Kidney (tissue), 22 donors: ENCODE results near the gene TENM4. TPM values are rescaled to one million over a fixed set of nuclear protein-coding genes. Genes with fewer than 3 reads are reported as not detected.

Source experiments
- DNase-seq, 5 donors: peaks; one replicate each; pipeline ENCODE4 v3.0.0-alpha.2; 2013 to 2020
- FAIRE-seq: peaks from 2 replicates; lab custom pipeline; 2012; peaks lifted over from hg19 to GRCh38; lab: Jason Lieb, UNC
- H3K27ac ChIP-seq, 2 donors: one replicate each; pipeline ENCODE4 v1.7.0; 2013; ENCODE audit warnings: low read depth in 2 of 2, low read length in 2 of 2, inconsistent platforms in 1 of 2
- H3K27me3 ChIP-seq: one replicate; pipeline ENCODE4 v1.7.1; 2013; ENCODE audit warnings: low read length, inconsistent platforms; ENCODE audit not compliant: control insufficient read depth, insufficient read depth
- H3K36me3 ChIP-seq, 3 donors: one replicate each; pipeline versions ENCODE4 v1.7.0 to v1.7.1; 2013; ENCODE audit warnings: low read length in 3 of 3, control low read depth in 1 of 3, inconsistent platforms in 1 of 3; ENCODE audit not compliant: insufficient read depth in 3 of 3, control insufficient read depth in 2 of 3
- H3K4me1 ChIP-seq, 3 donors: one replicate each; pipeline versions ENCODE4 v1.7.0 to v1.7.1; 2013; ENCODE audit warnings: low read length in 3 of 3, inconsistent platforms in 1 of 3, low read depth in 1 of 3; ENCODE audit not compliant: control insufficient read depth in 2 of 3, insufficient read depth in 2 of 3
- H3K4me3 ChIP-seq, 3 donors: one replicate each; pipeline versions ENCODE4 v1.7.0 to v1.8.1; 2013; ENCODE audit warnings: low read length in 3 of 3, control low read depth in 1 of 3, inconsistent platforms in 1 of 3
- H3K9ac ChIP-seq, 3 donors: one replicate each; pipeline versions ENCODE4 v1.7.0 to v1.7.1; 2013; ENCODE audit warnings: low read length in 3 of 3, control low read depth in 1 of 3, inconsistent platforms in 1 of 3
- H3K9me3 ChIP-seq, 3 donors: one replicate each; pipeline versions ENCODE4 v1.7.0 to v1.7.1; 2013; ENCODE audit warnings: low read length in 3 of 3, control low read depth in 1 of 3, inconsistent platforms in 1 of 3; ENCODE audit not compliant: control insufficient read depth in 2 of 3, insufficient read depth in 1 of 3
- intact Hi-C: fragments of 100-400 bp; cut with DNase I; formaldehyde crosslinking; loops from one replicate; pipeline ENCODE4 v1.11.1; 2022
- long read RNA-seq, 10 donors: library from polyadenylated mRNA in 1 of 10; unstranded in 1 of 10; transcript quantifications; one replicate each; pipeline ENCODE4 v2.0.0 and lab custom pipeline, GENCODE V29; 2021 to 2026
- polyA plus RNA-seq: library from polyadenylated mRNA; stranded (reverse); fragments of 350-450 nt; fragmentation: Illumina TruSeq; extraction: RNeasy Lipid Tissue Mini Kit (QIAGEN cat#74804); gene quantifications from one replicate; pipeline ENCODE4 v1.2.3, GENCODE V29; 2014; ENCODE audit warnings: low read depth, low replicate concordance; ENCODE audit not compliant: insufficient read depth
- total RNA-seq: library from RNA; stranded (reverse); fragmentation: NEBNext Ultra II Directional; extraction: Animal tissue kit (Norgen Biotek cat#: 25700); gene quantifications from one replicate; pipeline ENCODE4 v1.2.1, GENCODE V29; 2021
- TF ChIP-seq, protein P1 (sequence below): IDR thresholded peaks from 3 replicates; pipeline ENCODE4 v1.5.1; 2012; ENCODE audit warnings: mild to moderate bottlenecking, moderate library complexity, borderline replicate concordance; ENCODE audit not compliant: insufficient read depth; ENCODE audit errors: extremely low read depth
- donor health status: control.
- donor health status: control.
- donor health status: control.
- donor health status: control.
- donor health status: control.
- donor health status: DM: yes; HTN: yes; CAD: no.
- donor health status: Normal renal cell carcinoma (clear cell type).

Gene TENM4
- total RNA-seq (31.0 TPM), polyA plus RNA-seq (0.34 TPM)
- long read RNA-seq, donor 1, partial matches to known transcripts = 7 of 7 reads
- long read RNA-seq, donor 1, other reads (novel, unspliced or antisense) = 0 of 7 reads
- long read RNA-seq, donor 2 = 0 reads
- long read RNA-seq, donor 3 = 0 reads
- long read RNA-seq, donor 4 = 0 reads
- long read RNA-seq, donor 5 = 0 reads
- long read RNA-seq, donor 6 = 0 reads
- long read RNA-seq, donor 7, partial matches to known transcripts = 2 of 10 reads
- long read RNA-seq, donor 7, other reads (novel, unspliced or antisense) = 8 of 10 reads
- long read RNA-seq, donor 8 = 0 reads
- long read RNA-seq, donor 9, partial matches to known transcripts = 0 of 1 reads
- long read RNA-seq, donor 9, other reads (novel, unspliced or antisense) = 0 of 1 reads
- long read RNA-seq, donor 10, partial matches to known transcripts = 0 of 1 reads
- long read RNA-seq, donor 10, other reads (novel, unspliced or antisense) = 0 of 1 reads

DNA sequence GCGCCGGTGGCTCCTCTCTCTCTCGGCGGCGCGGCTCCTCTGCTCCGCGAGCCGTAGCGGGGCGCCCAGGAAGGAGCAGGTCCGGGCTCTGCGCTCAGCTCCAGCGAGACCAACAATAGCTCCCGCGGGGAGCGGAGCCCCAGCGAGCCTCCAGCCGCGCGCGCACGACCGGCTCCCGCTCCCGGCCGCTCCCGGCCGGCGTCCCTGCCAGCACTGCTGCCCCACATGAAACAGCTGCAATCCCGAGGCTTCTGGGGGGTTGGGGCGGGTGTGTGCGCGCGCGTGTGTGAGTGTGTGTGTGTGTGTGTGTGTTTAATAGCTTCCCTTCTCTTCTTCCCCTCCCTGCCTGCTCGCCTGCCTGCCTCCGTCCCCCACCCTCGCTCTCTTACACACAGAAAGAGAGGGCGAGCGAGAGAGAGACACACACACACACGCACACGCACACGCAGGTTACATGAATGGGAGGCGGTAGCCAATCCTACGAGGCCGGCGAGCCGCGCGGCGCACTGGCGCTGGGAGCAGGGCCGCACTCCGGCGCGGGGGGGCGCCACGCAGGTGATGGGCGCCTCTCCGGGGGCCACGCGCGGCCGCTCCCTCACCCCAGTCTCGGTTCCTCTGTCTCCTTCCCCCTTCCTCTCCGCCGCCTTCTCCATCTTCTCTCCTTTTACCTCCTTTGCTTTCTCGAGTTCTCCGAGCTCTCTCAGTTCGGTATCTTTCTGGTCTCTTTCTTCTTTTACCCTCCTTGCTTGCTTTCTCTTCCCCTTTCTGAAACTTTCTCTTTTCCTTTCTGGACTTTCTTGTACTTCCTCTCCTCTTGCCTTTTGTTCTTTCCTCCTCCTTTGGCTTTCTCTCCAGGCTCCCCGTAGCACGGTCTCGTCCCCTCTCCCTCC lies at the start of gene TENM4:
Gene TENM4 (minus strand): TSS at position 460 of the 890 bp plus-strand sequence. CDS start 371,086 bp downstream, outside the sequence.
- intact Hi-C loops = no loop called here
- TF ChIP-seq, protein P1, sequence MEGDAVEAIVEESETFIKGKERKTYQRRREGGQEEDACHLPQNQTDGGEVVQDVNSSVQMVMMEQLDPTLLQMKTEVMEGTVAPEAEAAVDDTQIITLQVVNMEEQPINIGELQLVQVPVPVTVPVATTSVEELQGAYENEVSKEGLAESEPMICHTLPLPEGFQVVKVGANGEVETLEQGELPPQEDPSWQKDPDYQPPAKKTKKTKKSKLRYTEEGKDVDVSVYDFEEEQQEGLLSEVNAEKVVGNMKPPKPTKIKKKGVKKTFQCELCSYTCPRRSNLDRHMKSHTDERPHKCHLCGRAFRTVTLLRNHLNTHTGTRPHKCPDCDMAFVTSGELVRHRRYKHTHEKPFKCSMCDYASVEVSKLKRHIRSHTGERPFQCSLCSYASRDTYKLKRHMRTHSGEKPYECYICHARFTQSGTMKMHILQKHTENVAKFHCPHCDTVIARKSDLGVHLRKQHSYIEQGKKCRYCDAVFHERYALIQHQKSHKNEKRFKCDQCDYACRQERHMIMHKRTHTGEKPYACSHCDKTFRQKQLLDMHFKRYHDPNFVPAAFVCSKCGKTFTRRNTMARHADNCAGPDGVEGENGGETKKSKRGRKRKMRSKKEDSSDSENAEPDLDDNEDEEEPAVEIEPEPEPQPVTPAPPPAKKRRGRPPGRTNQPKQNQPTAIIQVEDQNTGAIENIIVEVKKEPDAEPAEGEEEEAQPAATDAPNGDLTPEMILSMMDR = no peak
- peaks cover 0 to 3% (median 0%) of the 10 kb centered on the region in 3 donors for H3K9me3 ChIP-seq
- peaks cover 0 to 20% (median 4%) of the 10 kb centered on the region in 3 donors for H3K4me1 ChIP-seq
- DNase-seq (peak; percentile 83 to 96 (median 92)), FAIRE-seq (no peak)
- peaks cover 3% of the 10 kb centered on the region for H3K27me3 ChIP-seq
- H3K4me3 ChIP-seq = peak within 1 kb of the TSS; percentile 32 to 60 (median 58)
- H3K36me3 ChIP-seq = no peaks in the 10 kb centered on the region
- H3K27ac ChIP-seq = no peak within 1 kb of the TSS
- H3K9ac ChIP-seq = peak within 1 kb of the TSS in 1 of 3 donors; percentile 67

DNA sequence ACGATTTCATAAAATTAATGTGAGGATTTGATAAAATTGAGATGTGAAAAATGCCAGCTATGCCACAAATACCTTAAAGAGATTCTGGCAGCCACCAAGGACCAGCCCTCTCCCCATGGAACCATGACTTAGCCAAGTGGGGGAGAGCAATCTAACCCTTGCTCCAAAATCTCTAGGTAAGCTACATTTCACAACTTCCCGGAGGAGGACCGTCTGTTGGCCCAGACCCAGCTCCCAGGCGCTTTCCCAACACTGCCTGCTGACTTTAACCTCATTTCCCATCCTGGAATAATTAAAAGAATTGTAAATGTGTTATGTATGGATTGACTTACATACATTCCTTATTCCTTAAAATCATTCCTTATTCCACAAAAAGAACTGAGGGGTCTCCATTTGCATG lies 47.5 kb upstream of the TENM4 start:
- no peak for DNase-seq
- H3K27ac ChIP-seq = no peak overlapping the region
- FAIRE-seq = no peak
- H3K4me3 ChIP-seq = no peak overlapping the region
- no peaks in the 10 kb centered on the region for H3K27me3 ChIP-seq
- TF ChIP-seq, protein P1 = no peak
- H3K9ac ChIP-seq = no peak overlapping the region
- no peaks in the 10 kb centered on the region for H3K9me3 ChIP-seq
- H3K4me1 ChIP-seq = no peaks in the 10 kb centered on the region
- H3K36me3 ChIP-seq = no peaks in the 10 kb centered on the region
- intact Hi-C loops = no loop called here

DNA sequence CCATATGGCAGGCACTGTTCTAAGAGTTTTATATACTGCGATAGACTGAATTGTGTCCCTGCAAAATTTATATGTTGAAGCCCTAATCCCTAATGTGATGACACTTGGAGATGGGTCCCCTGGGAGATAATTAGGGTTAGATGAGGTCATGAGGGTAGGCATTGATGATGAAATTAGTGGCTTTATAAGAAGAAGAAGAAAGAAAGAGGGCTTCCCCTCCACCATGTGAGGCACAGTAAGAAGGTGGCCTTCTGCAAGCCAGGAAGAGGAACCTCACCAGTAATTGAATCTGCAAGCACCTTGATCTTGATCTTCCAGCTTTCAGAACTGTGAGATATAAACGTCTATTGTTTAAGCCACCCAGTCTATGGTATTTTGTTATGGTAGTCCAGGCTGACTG lies 46.6 kb upstream of the TENM4 start:
- FAIRE-seq = no peak

More for the DNA sequence above, 46.6 kb upstream of the TENM4 start:
- Histone ChIP-seq H3K4me1 (no peaks in the 10 kb centered on the region), H3K27me3 (no peaks in the 10 kb centered on the region), H3K27ac (no peak overlapping the region), H3K9me3 (no peaks in the 10 kb centered on the region), H3K9ac (no peak overlapping the region), H3K4me3 (no peak overlapping the region), H3K36me3 (no peaks in the 10 kb centered on the region)
- no peak for DNase-seq
- intact Hi-C loops = no loop called here
- TF ChIP-seq, protein P1 = no peak
